ENCODE data around the gene SS18L1. TPM values are rescaled to one million over a fixed set of nuclear protein-coding genes. Genes with fewer than 3 reads are reported as not detected.

SS18L1 gene
- total and polyA plus RNA-seq, 10 donors, result 6.7 to 18.6 (median 13.9) TPM

DNA sequence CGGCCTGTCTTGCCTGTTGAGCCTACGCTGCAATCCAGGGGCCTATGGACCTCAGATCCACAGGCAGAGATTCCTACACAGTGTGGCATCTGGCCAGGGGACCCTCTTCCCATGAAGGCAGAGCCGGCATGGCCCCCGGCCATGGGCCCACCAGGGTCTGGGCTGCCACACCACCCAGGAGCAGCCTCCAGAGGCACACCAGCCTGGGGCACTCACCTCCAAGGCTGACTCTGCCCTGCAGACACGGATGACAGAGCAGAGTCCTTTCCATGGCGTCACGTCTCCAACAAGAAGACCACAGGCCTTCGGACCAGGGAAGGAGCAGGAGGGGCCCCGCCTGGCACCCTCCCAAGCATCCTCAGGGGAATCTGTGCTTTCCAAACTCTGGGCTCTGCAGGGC, 80.0 kb downstream of the SS18L1 start:
- Histone ChIP-seq H3K4me1 (peaks cover 6 to 25% (median 16%) of the 10 kb centered on the region in 6 donors), H3K36me3 (no peaks in the 10 kb centered on the region), H3K27me3 (replicated peaks in 1 of 7) (peaks cover 6 to 100% (median 58%) of the 10 kb centered on the region in 7 donors), H3K9me3 (no peaks in the 10 kb centered on the region), H3K4me3 (no peak overlapping the region), H3K27ac (no peak overlapping the region)
- DNase-seq, result no peak
- 77 to 90% (median 81%) methylated on average over 2 to 9 of the region's 9 CpGs for WGBS, 5 donors
- no peak for TF ChIP-seq POLR2A (IDR thresholded peaks at IDR 0.05)
- TF ChIP-seq, protein P1, sequence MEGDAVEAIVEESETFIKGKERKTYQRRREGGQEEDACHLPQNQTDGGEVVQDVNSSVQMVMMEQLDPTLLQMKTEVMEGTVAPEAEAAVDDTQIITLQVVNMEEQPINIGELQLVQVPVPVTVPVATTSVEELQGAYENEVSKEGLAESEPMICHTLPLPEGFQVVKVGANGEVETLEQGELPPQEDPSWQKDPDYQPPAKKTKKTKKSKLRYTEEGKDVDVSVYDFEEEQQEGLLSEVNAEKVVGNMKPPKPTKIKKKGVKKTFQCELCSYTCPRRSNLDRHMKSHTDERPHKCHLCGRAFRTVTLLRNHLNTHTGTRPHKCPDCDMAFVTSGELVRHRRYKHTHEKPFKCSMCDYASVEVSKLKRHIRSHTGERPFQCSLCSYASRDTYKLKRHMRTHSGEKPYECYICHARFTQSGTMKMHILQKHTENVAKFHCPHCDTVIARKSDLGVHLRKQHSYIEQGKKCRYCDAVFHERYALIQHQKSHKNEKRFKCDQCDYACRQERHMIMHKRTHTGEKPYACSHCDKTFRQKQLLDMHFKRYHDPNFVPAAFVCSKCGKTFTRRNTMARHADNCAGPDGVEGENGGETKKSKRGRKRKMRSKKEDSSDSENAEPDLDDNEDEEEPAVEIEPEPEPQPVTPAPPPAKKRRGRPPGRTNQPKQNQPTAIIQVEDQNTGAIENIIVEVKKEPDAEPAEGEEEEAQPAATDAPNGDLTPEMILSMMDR (IDR thresholded peaks at IDR 0.05 in 8 of 11, conservative IDR thresholded peaks at IDR 0.05 in 3 of 11), result no peak
- no peak for TF ChIP-seq POLR2AphosphoS5 (IDR thresholded peaks at IDR 0.05)
- intact Hi-C loops (cut with DNase I; ENCODE audit: low total_unique reads), result no loop called here

DNA sequence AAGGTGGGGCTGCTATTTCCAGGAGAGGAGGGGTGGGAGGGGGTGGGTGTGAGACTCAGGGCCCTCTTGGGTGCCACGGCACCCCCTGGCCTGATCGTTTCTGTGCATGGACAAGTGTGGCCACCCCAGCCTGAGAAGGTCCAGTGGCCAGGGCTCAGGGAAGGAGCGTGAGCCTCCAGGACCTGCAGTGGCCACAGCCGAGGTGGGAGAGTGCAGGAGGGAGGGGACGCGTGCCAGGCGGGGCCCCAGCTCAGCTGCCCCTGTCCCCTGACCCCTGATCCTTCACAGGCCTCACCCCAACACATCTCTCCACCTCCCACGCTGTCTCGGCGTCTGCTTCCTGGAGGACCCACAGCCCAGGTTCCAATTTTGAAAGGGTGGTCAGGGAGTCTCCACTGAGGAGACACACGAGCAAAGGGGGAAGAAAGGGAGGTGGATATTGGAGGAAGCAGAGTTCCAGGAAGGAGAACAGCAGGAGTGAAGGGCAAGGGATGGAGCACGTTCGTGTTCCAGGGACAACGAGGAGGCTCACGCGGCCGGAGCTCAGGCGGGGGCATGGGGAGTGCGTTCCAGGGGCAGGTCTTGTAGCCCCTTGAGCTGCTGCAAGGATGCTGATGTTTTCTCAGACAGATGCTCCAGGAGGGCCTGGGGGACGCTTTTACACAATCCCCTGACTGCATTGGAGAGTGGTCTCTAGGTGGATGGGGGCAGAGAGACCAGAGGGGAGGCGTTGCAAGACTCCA, 80.7 kb downstream of the SS18L1 start:
- H3K27ac ChIP-seq, result no peak overlapping the region
- no peak overlapping the region for H3K4me3 ChIP-seq
- H3K9me3 ChIP-seq, result no peaks in the 10 kb centered on the region
- peaks cover 3 to 95% (median 51%) of the 10 kb centered on the region in 7 donors for H3K27me3 ChIP-seq (replicated peaks in 1 of 7)
- intact Hi-C loops (cut with DNase I; ENCODE audit: low total_unique reads), result no loop called here
- H3K4me1 ChIP-seq, result peaks cover 6 to 18% (median 12%) of the 10 kb centered on the region in 6 donors
- TF ChIP-seq POLR2AphosphoS5 (IDR thresholded peaks at IDR 0.05), result no peak
- TF ChIP-seq, protein P1 (IDR thresholded peaks at IDR 0.05 in 8 of 11, conservative IDR thresholded peaks at IDR 0.05 in 3 of 11), result no peak
- TF ChIP-seq POLR2A (IDR thresholded peaks at IDR 0.05), result no peak
- no peaks in the 10 kb centered on the region for H3K36me3 ChIP-seq
- no peak for DNase-seq
- 59 to 70% (median 62%) methylated on average over 19 to 21 of the region's 21 CpGs for WGBS, 5 donors

DNA sequence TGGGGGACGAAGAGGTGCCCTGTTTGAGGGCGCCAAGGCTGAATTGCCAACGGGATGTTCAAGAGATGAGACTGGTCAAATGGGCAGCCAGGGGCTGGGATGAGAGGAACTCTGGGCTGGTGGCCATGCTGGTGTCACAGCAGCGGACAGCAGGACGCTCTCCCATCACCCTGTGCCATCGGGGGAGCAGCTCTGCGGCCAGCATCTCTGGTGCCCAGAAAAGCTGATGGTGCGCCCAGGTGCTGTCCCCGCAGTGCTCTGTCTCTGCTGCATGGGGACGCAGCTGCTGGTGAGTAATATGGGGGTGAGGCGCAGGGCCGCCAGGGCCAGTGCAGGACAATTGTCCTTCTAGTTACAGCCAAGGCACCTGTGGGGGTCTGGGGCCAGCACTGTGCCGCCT, 81.5 kb downstream of the SS18L1 start:
- TF ChIP-seq, protein P1 (IDR thresholded peaks at IDR 0.05 in 8 of 11, conservative IDR thresholded peaks at IDR 0.05 in 3 of 11), result no peak
- TF ChIP-seq POLR2AphosphoS5 (IDR thresholded peaks at IDR 0.05), result no peak
- TF ChIP-seq POLR2A (IDR thresholded peaks at IDR 0.05), result no peak
- Histone ChIP-seq H3K4me1 (peaks cover 5 to 14% (median 7%) of the 10 kb centered on the region in 6 donors), H3K4me3 (no peak overlapping the region), H3K9me3 (no peaks in the 10 kb centered on the region), H3K27me3 (replicated peaks in 1 of 7) (peaks cover 3 to 87% (median 46%) of the 10 kb centered on the region in 7 donors), H3K27ac (no peak overlapping the region), H3K36me3 (no peaks in the 10 kb centered on the region)
- 84 to 90% (median 87%) methylated on average over 13 of the region's 13 CpGs for WGBS, 5 donors
- intact Hi-C loops (cut with DNase I; ENCODE audit: low total_unique reads), result no loop called here
- DNase-seq, result no peak

DNA sequence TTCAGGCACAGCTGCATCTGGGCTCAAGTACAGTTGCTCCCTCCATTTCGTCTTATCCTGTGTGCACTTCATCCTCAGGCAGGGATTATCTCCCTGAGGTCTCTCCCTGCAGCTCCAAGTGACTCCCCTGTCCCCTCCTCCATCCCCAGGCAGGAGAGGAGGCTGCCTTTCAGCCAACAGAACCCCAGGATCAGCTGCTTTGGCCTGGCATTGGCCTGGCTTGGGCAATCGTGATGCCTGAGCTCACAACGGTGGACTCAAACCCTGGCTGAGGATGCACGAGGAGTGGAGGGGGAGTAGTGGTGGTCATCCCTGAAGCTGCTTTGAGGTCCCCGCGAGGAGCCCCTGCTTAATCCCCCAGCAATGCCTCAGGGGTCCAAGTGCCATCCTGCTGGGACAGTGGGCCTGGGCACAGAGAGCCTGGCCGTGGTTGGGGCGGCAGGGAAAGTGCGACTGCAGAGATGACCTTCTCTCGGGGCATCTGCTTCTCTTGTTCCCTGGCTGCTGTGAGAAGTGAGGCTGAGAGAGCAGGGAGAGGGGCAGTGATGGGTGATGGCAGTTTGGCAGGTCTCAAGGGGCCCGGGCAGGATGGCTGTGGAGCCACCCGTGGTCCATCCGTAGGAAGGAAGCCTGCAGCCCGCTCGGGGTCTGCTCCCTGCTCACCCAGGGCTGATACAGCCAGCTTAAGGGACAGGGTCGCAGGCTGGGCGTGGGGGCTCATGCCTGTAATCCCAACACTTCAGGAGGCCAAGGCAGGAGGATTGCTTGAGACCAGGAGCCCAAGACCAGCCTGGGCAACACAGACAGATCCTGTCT, 82.5 kb downstream of the SS18L1 start:
- H3K36me3 ChIP-seq, result no peaks in the 10 kb centered on the region
- no peaks in the 10 kb centered on the region for H3K9me3 ChIP-seq
- intact Hi-C loops (cut with DNase I; ENCODE audit: low total_unique reads), result no loop called here
- 76 to 83% (median 80%) methylated on average over 12 to 17 of the region's 17 CpGs for WGBS, 5 donors
- peaks cover 0 to 77% (median 38%) of the 10 kb centered on the region in 7 donors for H3K27me3 ChIP-seq (replicated peaks in 1 of 7)
- no peak overlapping the region for H3K4me3 ChIP-seq
- H3K27ac ChIP-seq, result no peak overlapping the region
- DNase-seq, result no peak
- peaks cover 0 to 5% (median under 1%) of the 10 kb centered on the region in 6 donors for H3K4me1 ChIP-seq
- TF ChIP-seq, protein P1 (IDR thresholded peaks at IDR 0.05 in 8 of 11, conservative IDR thresholded peaks at IDR 0.05 in 3 of 11), result no peak
- TF ChIP-seq POLR2AphosphoS5 (IDR thresholded peaks at IDR 0.05) (no peak), POLR2A (IDR thresholded peaks at IDR 0.05) (no peak)

Data from spleen (tissue), 11 donors.